ENCODE measurements around the gene OR10G4.
"Not testable (repeated sequence)": the region's sequence is repeated elsewhere in the genome, so short reads cannot be mapped to it uniquely, and the experiment has no call there.

OR10G4 gene

GRCh38 chr11:124012697-124013096 is at the start of gene OR10G4:
Gene OR10G4 (plus strand): TSS chr11:124012997. CDS start chr11:124015575, 2,578 bp downstream.
- DNase-seq (ENCODE audit: low read depth): no peak

- no peak for DNase-seq (ENCODE audit: low read depth)
Observed at GRCh38 chr11:123973816-123974215, 39.0 kb upstream of the OR10G4 start.

- DNase-seq (ENCODE audit: low read depth): no peak
Observed at GRCh38 chr11:123976770-123977560, 35.8 kb upstream of the OR10G4 start.

- no peak for DNase-seq (ENCODE audit: low read depth)
Observed at GRCh38 chr11:123977731-123978347, 35.0 kb upstream of the OR10G4 start, which contains the start of gene OR10S1. Gene OR10S1 (minus strand): TSS chr11:123977781. CDS start chr11:123977664, 117 bp downstream.

- DNase-seq (ENCODE audit: low read depth): no peak
Observed at GRCh38 chr11:123979311-123979710, 33.5 kb upstream of the OR10G4 start.

- DNase-seq (ENCODE audit: low read depth): no peak
Observed at GRCh38 chr11:123995119-123995518, 17.7 kb upstream of the OR10G4 start, which contains the start of gene OR10G6. Gene OR10G6 (minus strand): TSS chr11:123995161. CDS start chr11:123995161, 0 bp downstream.

- DNase-seq (ENCODE audit: low read depth): not testable (repeated sequence)
Observed at GRCh38 chr11:124015837-124016236, 3.0 kb downstream of the OR10G4 start.

GRCh38 chr11:124026498-124026897 is 13.7 kb downstream of the OR10G4 start, which contains the start of gene OR10G8:
Gene OR10G8 (plus strand): TSS chr11:124026798. CDS start chr11:124029623, 2,825 bp downstream.
- DNase-seq (ENCODE audit: low read depth): no peak

GRCh38 chr11:124036666-124037065 is 23.9 kb downstream of the OR10G4 start:
- DNase-seq (ENCODE audit: low read depth): no peak

- DNase-seq (ENCODE audit: low read depth): no peak
Observed at GRCh38 chr11:124039557-124039956, 26.8 kb downstream of the OR10G4 start.

GRCh38 chr11:124041254-124041653 is 28.5 kb downstream of the OR10G4 start, which contains the start of gene OR10G7:
Gene OR10G7 (minus strand): TSS chr11:124041325. CDS start chr11:124039001, 2,324 bp downstream.
- DNase-seq (ENCODE audit: low read depth): no peak

GRCh38 chr11:124043420-124043819 is 30.6 kb downstream of the OR10G4 start:
- no peak for DNase-seq (ENCODE audit: low read depth)

GRCh38 chr11:124050748-124051147 is 38.0 kb downstream of the OR10G4 start:
- no peak for DNase-seq (ENCODE audit: low read depth)

- DNase-seq (ENCODE audit: low read depth): no peak
Observed at GRCh38 chr11:124052966-124053365, 40.2 kb downstream of the OR10G4 start.

Measured in stimulated activated CD8-positive, alpha-beta memory T cell treated with anti-CD3 and anti-CD28 coated beads, Interleukin-12 subunit alpha, Interleukin-12 subunit beta, amount 100 ng/mL, for 1 hour (primary cell).